Ammon's horn (tissue), 1 donor: ENCODE results near the gene PTPRS.

Source experiments
- DNase-seq: peaks from one replicate; pipeline ENCODE4 v3.0.0-alpha.2; 2016; ENCODE audit warnings: low spot score

Gene PTPRS

GRCh38 chr19:5308451-5309437 lies 31.9 kb downstream of the PTPRS start:
- peak; percentile 86 for DNase-seq

GRCh38 chr19:5307655-5308054 lies 33.0 kb downstream of the PTPRS start:
- no peak for DNase-seq

GRCh38 chr19:5305163-5305562 lies 35.4 kb downstream of the PTPRS start:
- no peak for DNase-seq

- DNase-seq = no peak
These were observed 36.1 kb downstream of the PTPRS start for GRCh38 chr19:5304486-5304885.

GRCh38 chr19:5303208-5303607 lies 37.4 kb downstream of the PTPRS start:
- no peak for DNase-seq

GRCh38 chr19:5302396-5302795 lies 38.2 kb downstream of the PTPRS start:
- DNase-seq = no peak

GRCh38 chr19:5299137-5299536 lies 41.5 kb downstream of the PTPRS start:
- DNase-seq = no peak

- no peak for DNase-seq
These were observed 42.1 kb downstream of the PTPRS start for GRCh38 chr19:5298471-5298901.

GRCh38 chr19:5297272-5297669 lies 43.3 kb downstream of the PTPRS start:
- DNase-seq = no peak

- DNase-seq = no peak
These were observed 43.9 kb downstream of the PTPRS start for GRCh38 chr19:5296457-5297271.

GRCh38 chr19:5296021-5296420 lies 44.6 kb downstream of the PTPRS start:
- DNase-seq = no peak

GRCh38 chr19:5294403-5295160 lies 46.0 kb downstream of the PTPRS start:
- DNase-seq = no peak

GRCh38 chr19:5293612-5294378 lies 46.8 kb downstream of the PTPRS start:
- no peak for DNase-seq

- DNase-seq = peak; percentile 72
These were observed 47.6 kb downstream of the PTPRS start for GRCh38 chr19:5292822-5293611.

GRCh38 chr19:5292453-5292821 lies 48.2 kb downstream of the PTPRS start:
- no peak for DNase-seq

GRCh38 chr19:5291588-5292193 lies 48.9 kb downstream of the PTPRS start:
- DNase-seq = no peak
